ENCODE data around the gene NNT. TPM values are rescaled to one million over a fixed set of nuclear protein-coding genes. Genes with fewer than 3 reads are reported as not detected.

Gene NNT
- total and polyA plus RNA-seq, 10 of the 15 experiments (the other 5 are each of a cell fraction or from before 2014, with no cell fraction given), result 20.8 to 73.1 (median 51.9) TPM

- SMC1A ChIA-PET (ENCODE audit: uncharacterized antibody, unreplicated experiment), result interaction anchor here (0.7 to 0.8 kb wide), 2 partner anchors 16 to 17 kb away, joined by 3 read pairs; no protein-coding TSS in a partner anchor
- Histone ChIP-seq H2AFZ (ENCODE audit: control insufficient read depth, low read depth, low read length) (no peak overlapping the region), H3K9me3 (replicated peaks; ENCODE audit: control insufficient read depth, insufficient read depth, low read length) (no peaks in the 10 kb centered on the region), H3K36me3 (ENCODE audit: control insufficient read depth in 2 of 2, insufficient read depth in 2 of 2, low read length in 1 of 2) (peaks cover 3 to 15% of the 10 kb centered on the region in 2 experiments), H3K79me2 (ENCODE audit: control insufficient read depth, insufficient read depth, low read length) (no peaks in the 10 kb centered on the region), H3K4me1 (ENCODE audit: control insufficient read depth, insufficient read depth, low read length) (no peaks in the 10 kb centered on the region), H3K9ac (ENCODE audit: control insufficient read depth, insufficient read depth, low read length) (no peak overlapping the region), H4K20me1 (ENCODE audit: control insufficient read depth, insufficient read depth) (no peaks in the 10 kb centered on the region), H3K4me2 (ENCODE audit: control insufficient read depth, insufficient read depth) (no peak overlapping the region), H3K27ac (ENCODE audit: control insufficient read depth, insufficient read depth) (no peak overlapping the region), H3K4me3 (no peak overlapping the region), H3K27me3 (replicated peaks in 1 of 2; ENCODE audit: control insufficient read depth in 2 of 2, insufficient read depth in 2 of 2, low read length in 1 of 2) (no peaks in the 10 kb centered on the region)
- 83% methylated on average over 4 of the region's 4 CpGs for WGBS (ENCODE audit: insufficient coverage, insufficient replicate concordance, low lambda C conversion rate, missing lambda C conversion rate)
- no peak for DNase-seq (ENCODE audit: low read depth, low spot score)
- BruUV-seq (replicated peaks), result no TSS peak
- CTCF ChIA-PET, result interaction anchor here (1.1 kb wide), 1 partner anchor 29 kb away, joined by 3 read pairs; no protein-coding TSS in a partner anchor
- TF ChIP-seq BCLAF1 (IDR thresholded peaks at IDR 0.05), result no peak
- TF ChIP-seq YY1 (IDR thresholded peaks at IDR 0.05; ENCODE audit: low read depth, low read length), result no peak
- no peak for TF ChIP-seq ZBTB4 (CRISPR knock-in tag; IDR thresholded peaks at IDR 0.05)
- no peak for TF ChIP-seq BCL3 (IDR thresholded peaks at IDR 0.05; ENCODE audit: borderline replicate concordance, insufficient read depth, low read depth, low read length, poor library complexity, severe bottlenecking)
- no peak for TF ChIP-seq GABPA (IDR thresholded peaks at IDR 0.05; ENCODE audit: low read depth)
- no peak for TF ChIP-seq RELB (IDR thresholded peaks at IDR 0.05; ENCODE audit: low read depth)
- TF ChIP-seq YBX1 (IDR thresholded peaks at IDR 0.05), result no peak
- no peak for TF ChIP-seq KLF5 (IDR thresholded peaks at IDR 0.05; ENCODE audit: partially characterized antibody)
- intact Hi-C loops (cut with micrococcal nuclease; ENCODE audit: unreplicated experiment) (no loop called here), in situ Hi-C loops (cut with MboI) (no loop called here)
- RAD21 ChIA-PET (ENCODE audit: unreplicated experiment), result no interaction called here
- no peak for FAIRE-seq
- no peak for ATAC-seq
- POLR2A ChIA-PET, result no interaction called here
These were observed 77.3 kb downstream of the NNT start for GRCh38 chr5:43680286-43680685.

Data from GM12878 (cell line).